Neural cell (in vitro differentiated cells): ENCODE measurements around the gene RFX3. TPM values are rescaled to one million over a fixed set of nuclear protein-coding genes. Genes with fewer than 3 reads are reported as not detected.

Experiments used
- H2AFZ ChIP-seq: fragments of 200-600, 300-800 bp; sonication (generic), shearing (Covaris generic); 2 replicates; pipeline ENCODE4 v1.6.0; 2014; ENCODE audit warnings: low read depth, mild to moderate bottlenecking, antibody characterized with exemption, low read length, moderate library complexity
- H3F3A ChIP-seq: fragments of 200-600 bp; shearing (Covaris generic); 2 replicates; pipeline ENCODE4 v1.6.1; 2016; ENCODE audit warnings: mild to moderate bottlenecking, moderate library complexity, mixed read lengths, antibody characterized with exemption, low read length; ENCODE audit not compliant: insufficient read depth, poor library complexity, severe bottlenecking
- H3K27ac ChIP-seq: fragments of 200-600, 300-800 bp; sonication (generic), shearing (Covaris generic); 2 replicates; pipeline ENCODE4 v1.5.1; 2014; ENCODE audit warnings: mild to moderate bottlenecking, low read length, moderate library complexity
- H3K27me3 ChIP-seq: fragments of 300-800, 200-600 bp; sonication (generic), shearing (Covaris generic); 2 replicates; pipeline ENCODE4 v1.6.0; 2014; ENCODE audit warnings: mild to moderate bottlenecking, low read depth, low read length, moderate library complexity; ENCODE audit not compliant: insufficient read depth
- H3K36me3 ChIP-seq: fragments of 300-800, 200-600 bp; sonication (generic), shearing (Covaris generic); 2 replicates; pipeline ENCODE4 v1.5.1; 2014; ENCODE audit warnings: mild to moderate bottlenecking, antibody characterized with exemption, low read length, moderate library complexity; ENCODE audit not compliant: insufficient read depth
- H3K4me2 ChIP-seq: fragments of 300-800, 200-600 bp; sonication (generic), shearing (Covaris generic); 2 replicates; pipeline ENCODE4 v1.6.0; 2014; ENCODE audit warnings: mild to moderate bottlenecking, low read length
- H3K4me3 ChIP-seq: fragments of 300-800, 200-600 bp; sonication (generic), shearing (Covaris generic); 2 replicates; pipeline ENCODE4 v1.5.1; 2014; ENCODE audit warnings: mild to moderate bottlenecking, low read length, moderate library complexity
- H3K79me2 ChIP-seq: fragments of 200-600 bp; shearing (Covaris generic); replicated peaks from 2 replicates; pipeline ENCODE4 v1.6.0; 2014; ENCODE audit warnings: mild to moderate bottlenecking, low read length, moderate library complexity; ENCODE audit not compliant: insufficient read depth
- H3K9ac ChIP-seq: fragments of 300-800, 200-600 bp; sonication (generic), shearing (Covaris generic); 2 replicates; pipeline ENCODE4 v1.6.1; 2016; ENCODE audit warnings: mild to moderate bottlenecking, low read length, mixed read lengths
- H3K9me2 ChIP-seq: fragments of 200-600 bp; shearing (Covaris generic); 2 replicates; pipeline ENCODE4 v1.6.1; 2016; ENCODE audit warnings: mild to moderate bottlenecking, low read length, mixed read lengths; ENCODE audit not compliant: insufficient read depth
- H3K9me3 ChIP-seq: fragments of 200-600, 300-800 bp; sonication (generic), shearing (Covaris generic); 2 replicates; pipeline ENCODE4 v1.6.1; 2016; ENCODE audit warnings: mild to moderate bottlenecking, mixed run types, low read length, moderate library complexity, mixed read lengths
- H4K20me1 ChIP-seq: fragments of 200-600 bp; shearing (Covaris generic); 2 replicates; pipeline ENCODE4 v1.6.1; 2016; ENCODE audit warnings: mild to moderate bottlenecking, mixed run types; ENCODE audit not compliant: insufficient read depth
- EP300 ChIP-seq: fragments of 450-650 bp; conservative IDR thresholded peaks from 2 replicates; pipeline ENCODE4 v1.6.1; 2014; ENCODE audit warnings: antibody characterized with exemption, mild to moderate bottlenecking, moderate library complexity; ENCODE audit not compliant: poor library complexity, severe bottlenecking
- EZH2 ChIP-seq: fragments of 200-600, 300-800 bp; shearing (Covaris generic), sonication (generic); IDR thresholded peaks from 2 replicates; pipeline ENCODE4 v1.6.1; 2014; ENCODE audit warnings: antibody characterized with exemption, low read length, borderline replicate concordance, mild to moderate bottlenecking; ENCODE audit not compliant: insufficient read depth, poor library complexity, severe bottlenecking
- MXI1 ChIP-seq: fragments of 450-650 bp; conservative IDR thresholded peaks from 2 replicates; pipeline ENCODE4 v1.6.1; 2014; ENCODE audit warnings: antibody characterized with exemption, mild to moderate bottlenecking; ENCODE audit not compliant: poor library complexity, severe bottlenecking
- POLR2AphosphoS5 ChIP-seq: IDR thresholded peaks from 2 replicates; pipeline ENCODE4 v1.6.1; 2012
- RAD21 ChIP-seq: fragments of 450-650 bp; conservative IDR thresholded peaks from 2 replicates; pipeline ENCODE4 v1.6.1; 2014; ENCODE audit warnings: antibody characterized with exemption, mild to moderate bottlenecking, moderate library complexity
- SMC3 ChIP-seq: fragments of 450-650 bp; conservative IDR thresholded peaks from 2 replicates; pipeline ENCODE4 v1.6.1; 2014; ENCODE audit warnings: antibody characterized with exemption, mild to moderate bottlenecking, moderate library complexity; ENCODE audit not compliant: poor library complexity
- TAF1 ChIP-seq: IDR thresholded peaks from 2 replicates; pipeline ENCODE4 v1.6.1; 2012; ENCODE audit warnings: low read depth
- polyA plus RNA-seq: library from polyadenylated mRNA; depleted of rRNA; stranded (reverse); fragments of >200 nt; gene quantifications from 2 replicates; pipeline ENCODE4 v1.2.3, GENCODE V29; 2014
- TF ChIP-seq, protein P1 (sequence below): IDR thresholded peaks from 2 replicates; pipeline ENCODE4 v1.6.1; 2012; ENCODE audit warnings: borderline replicate concordance
- TF ChIP-seq, protein P2 (sequence below): fragments of 450-650 bp; IDR thresholded peaks from 2 replicates; pipeline ENCODE4 v1.5.1; 2014; ENCODE audit warnings: antibody characterized with exemption, mild to moderate bottlenecking, moderate library complexity; ENCODE audit not compliant: poor library complexity, severe bottlenecking

Gene RFX3
- polyA plus RNA-seq, 1 donor from 2014 or later: 27.6 TPM

DNA sequence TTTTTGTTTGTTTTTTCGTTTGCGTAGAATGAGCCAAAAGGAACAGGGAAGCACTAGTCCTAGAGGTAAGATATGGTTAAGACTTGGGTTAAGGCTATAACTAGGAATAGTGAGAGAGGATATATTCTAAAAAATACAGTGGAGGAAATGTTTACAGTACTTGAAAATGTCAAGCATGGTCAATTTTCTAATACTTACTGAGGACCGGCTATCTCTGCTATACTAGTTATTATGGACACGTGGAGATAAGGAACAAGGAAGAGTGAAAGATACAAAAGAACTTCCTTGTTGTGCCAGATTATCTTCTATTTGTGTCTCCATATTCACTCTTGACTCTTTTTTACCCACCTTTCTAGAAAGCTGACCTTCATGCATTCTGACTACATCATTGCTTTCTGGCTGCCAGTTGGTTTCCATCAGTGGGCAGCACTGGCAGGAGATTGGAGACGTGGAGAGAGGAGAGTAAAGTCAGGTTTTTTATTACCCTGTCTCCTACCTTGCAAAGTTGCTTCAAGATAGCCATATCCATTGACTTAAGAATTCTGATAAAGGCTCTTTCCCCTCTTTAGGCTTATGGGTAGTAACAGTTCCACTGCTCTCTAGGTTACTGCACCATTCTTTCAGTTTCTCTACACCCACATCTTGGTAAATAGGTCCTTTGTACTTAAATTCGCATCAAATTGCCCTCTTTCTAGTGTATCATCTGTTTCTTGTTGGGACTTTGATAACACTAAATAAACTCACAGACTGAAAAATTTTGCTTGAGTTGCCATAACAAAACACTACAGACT lies 9.0 kb upstream of the RFX3 start:
- H3K36me3 ChIP-seq: no peaks in the 10 kb centered on the region
- H3K9ac ChIP-seq: no peak overlapping the region
- no peak overlapping the region for H3K27ac ChIP-seq
- H3K79me2 ChIP-seq: peaks cover 10% of the 10 kb centered on the region
- H2AFZ ChIP-seq: no peak overlapping the region
- H3K9me3 ChIP-seq: no peaks in the 10 kb centered on the region
- H3K27me3 ChIP-seq: no peaks in the 10 kb centered on the region
- H3K4me3 ChIP-seq: no peak overlapping the region
- H3K4me2 ChIP-seq: no peak overlapping the region
- TF ChIP-seq, protein P1, sequence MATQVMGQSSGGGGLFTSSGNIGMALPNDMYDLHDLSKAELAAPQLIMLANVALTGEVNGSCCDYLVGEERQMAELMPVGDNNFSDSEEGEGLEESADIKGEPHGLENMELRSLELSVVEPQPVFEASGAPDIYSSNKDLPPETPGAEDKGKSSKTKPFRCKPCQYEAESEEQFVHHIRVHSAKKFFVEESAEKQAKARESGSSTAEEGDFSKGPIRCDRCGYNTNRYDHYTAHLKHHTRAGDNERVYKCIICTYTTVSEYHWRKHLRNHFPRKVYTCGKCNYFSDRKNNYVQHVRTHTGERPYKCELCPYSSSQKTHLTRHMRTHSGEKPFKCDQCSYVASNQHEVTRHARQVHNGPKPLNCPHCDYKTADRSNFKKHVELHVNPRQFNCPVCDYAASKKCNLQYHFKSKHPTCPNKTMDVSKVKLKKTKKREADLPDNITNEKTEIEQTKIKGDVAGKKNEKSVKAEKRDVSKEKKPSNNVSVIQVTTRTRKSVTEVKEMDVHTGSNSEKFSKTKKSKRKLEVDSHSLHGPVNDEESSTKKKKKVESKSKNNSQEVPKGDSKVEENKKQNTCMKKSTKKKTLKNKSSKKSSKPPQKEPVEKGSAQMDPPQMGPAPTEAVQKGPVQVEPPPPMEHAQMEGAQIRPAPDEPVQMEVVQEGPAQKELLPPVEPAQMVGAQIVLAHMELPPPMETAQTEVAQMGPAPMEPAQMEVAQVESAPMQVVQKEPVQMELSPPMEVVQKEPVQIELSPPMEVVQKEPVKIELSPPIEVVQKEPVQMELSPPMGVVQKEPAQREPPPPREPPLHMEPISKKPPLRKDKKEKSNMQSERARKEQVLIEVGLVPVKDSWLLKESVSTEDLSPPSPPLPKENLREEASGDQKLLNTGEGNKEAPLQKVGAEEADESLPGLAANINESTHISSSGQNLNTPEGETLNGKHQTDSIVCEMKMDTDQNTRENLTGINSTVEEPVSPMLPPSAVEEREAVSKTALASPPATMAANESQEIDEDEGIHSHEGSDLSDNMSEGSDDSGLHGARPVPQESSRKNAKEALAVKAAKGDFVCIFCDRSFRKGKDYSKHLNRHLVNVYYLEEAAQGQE: no peak
- TF ChIP-seq RAD21: no peak
- TF ChIP-seq EZH2: no peak
- TF ChIP-seq POLR2AphosphoS5: no peak
- TF ChIP-seq EP300: no peak
- no peak for TF ChIP-seq MXI1
- TF ChIP-seq, protein P2, sequence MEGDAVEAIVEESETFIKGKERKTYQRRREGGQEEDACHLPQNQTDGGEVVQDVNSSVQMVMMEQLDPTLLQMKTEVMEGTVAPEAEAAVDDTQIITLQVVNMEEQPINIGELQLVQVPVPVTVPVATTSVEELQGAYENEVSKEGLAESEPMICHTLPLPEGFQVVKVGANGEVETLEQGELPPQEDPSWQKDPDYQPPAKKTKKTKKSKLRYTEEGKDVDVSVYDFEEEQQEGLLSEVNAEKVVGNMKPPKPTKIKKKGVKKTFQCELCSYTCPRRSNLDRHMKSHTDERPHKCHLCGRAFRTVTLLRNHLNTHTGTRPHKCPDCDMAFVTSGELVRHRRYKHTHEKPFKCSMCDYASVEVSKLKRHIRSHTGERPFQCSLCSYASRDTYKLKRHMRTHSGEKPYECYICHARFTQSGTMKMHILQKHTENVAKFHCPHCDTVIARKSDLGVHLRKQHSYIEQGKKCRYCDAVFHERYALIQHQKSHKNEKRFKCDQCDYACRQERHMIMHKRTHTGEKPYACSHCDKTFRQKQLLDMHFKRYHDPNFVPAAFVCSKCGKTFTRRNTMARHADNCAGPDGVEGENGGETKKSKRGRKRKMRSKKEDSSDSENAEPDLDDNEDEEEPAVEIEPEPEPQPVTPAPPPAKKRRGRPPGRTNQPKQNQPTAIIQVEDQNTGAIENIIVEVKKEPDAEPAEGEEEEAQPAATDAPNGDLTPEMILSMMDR: no peak
- TF ChIP-seq SMC3: no peak
- no peak for TF ChIP-seq TAF1
- H3K9me2 ChIP-seq: no peaks in the 10 kb centered on the region
- no peaks in the 10 kb centered on the region for H4K20me1 ChIP-seq
- no peaks in the 10 kb centered on the region for H3F3A ChIP-seq

DNA sequence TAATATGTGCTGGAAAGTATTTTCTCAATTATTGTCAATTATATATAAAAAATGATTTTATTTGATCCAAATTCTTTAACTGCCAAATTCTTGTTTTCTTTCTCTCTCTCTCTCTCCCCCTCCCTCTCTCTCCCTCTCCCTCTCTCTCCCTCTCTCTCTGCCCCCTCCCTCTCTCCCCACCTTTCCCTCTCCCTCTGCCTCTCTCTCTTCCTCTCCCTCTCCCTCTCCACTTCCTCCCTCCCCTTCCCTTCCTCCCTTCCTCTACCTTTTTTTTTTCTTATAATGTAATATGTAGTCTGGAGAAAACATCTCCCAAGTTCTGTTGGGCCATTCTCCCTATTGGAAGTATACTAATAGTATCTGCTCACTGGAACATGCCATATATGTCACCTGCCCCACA lies 6.4 kb upstream of the RFX3 start:
- H4K20me1 ChIP-seq: no peaks in the 10 kb centered on the region
- H3K79me2 ChIP-seq: peaks cover 29% of the 10 kb centered on the region
- H3K27me3 ChIP-seq: no peaks in the 10 kb centered on the region
- no peaks in the 10 kb centered on the region for H3K36me3 ChIP-seq
- no peak overlapping the region for H3K9ac ChIP-seq
- H3K9me2 ChIP-seq: no peaks in the 10 kb centered on the region
- no peak overlapping the region for H2AFZ ChIP-seq
- no peak overlapping the region for H3K4me3 ChIP-seq
- H3K9me3 ChIP-seq: no peaks in the 10 kb centered on the region
- H3K27ac ChIP-seq: no peak overlapping the region
- no peak overlapping the region for H3K4me2 ChIP-seq
- peaks cover 4% of the 10 kb centered on the region for H3F3A ChIP-seq
- TF ChIP-seq, protein P2: no peak
- no peak for TF ChIP-seq SMC3
